ENCODE data around the gene SRPK1. TPM values are rescaled to one million over a fixed set of nuclear protein-coding genes. Genes with fewer than 3 reads are reported as not detected.

The SRPK1 gene
- total RNA-seq, 2 donors from 2014 or later: 19.7 to 24.2 TPM

DNA sequence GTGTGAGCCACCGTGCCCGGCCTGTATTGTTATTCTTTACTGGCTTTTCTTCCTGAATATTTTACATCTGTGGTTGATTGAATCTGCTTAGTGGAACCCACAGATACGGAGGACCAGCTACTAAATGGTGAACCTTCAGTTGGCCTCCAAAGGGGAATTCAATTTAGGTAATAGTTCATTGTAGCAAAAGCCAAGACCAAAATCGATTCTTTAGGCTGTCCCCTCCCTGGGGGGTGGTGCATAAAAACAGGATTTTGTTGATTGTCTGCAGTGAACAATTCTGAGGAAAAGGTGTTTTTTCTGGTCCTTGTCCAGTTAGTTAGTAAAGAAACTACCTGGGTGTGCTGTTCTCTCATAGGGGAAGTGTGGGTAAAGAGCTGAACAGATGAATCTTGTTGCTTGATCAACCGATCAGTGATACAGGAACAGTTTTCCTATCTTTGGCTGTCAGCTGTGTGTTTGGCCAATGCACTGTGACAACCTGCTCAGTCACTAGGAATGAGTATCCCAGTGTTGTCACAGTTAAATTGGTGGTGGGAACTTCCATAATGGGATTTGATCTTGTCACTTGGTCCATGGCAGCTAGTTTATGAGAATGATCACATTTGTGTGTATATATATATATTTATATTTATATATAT, 96.2 kb downstream of the SRPK1 start:
- DNase-seq (ENCODE audit: low spot score): no peak
- TF ChIP-seq, protein P1, sequence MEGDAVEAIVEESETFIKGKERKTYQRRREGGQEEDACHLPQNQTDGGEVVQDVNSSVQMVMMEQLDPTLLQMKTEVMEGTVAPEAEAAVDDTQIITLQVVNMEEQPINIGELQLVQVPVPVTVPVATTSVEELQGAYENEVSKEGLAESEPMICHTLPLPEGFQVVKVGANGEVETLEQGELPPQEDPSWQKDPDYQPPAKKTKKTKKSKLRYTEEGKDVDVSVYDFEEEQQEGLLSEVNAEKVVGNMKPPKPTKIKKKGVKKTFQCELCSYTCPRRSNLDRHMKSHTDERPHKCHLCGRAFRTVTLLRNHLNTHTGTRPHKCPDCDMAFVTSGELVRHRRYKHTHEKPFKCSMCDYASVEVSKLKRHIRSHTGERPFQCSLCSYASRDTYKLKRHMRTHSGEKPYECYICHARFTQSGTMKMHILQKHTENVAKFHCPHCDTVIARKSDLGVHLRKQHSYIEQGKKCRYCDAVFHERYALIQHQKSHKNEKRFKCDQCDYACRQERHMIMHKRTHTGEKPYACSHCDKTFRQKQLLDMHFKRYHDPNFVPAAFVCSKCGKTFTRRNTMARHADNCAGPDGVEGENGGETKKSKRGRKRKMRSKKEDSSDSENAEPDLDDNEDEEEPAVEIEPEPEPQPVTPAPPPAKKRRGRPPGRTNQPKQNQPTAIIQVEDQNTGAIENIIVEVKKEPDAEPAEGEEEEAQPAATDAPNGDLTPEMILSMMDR (IDR thresholded peaks at IDR 0.05): no peak
- Histone ChIP-seq H3K4me1 (no peaks in the 10 kb centered on the region), H3K36me3 (no peaks in the 10 kb centered on the region), H3K27ac (no peak overlapping the region), H3K9me3 (no peaks in the 10 kb centered on the region), H3K27me3 (no peaks in the 10 kb centered on the region), H3K4me3 (no peak overlapping the region)

DNA sequence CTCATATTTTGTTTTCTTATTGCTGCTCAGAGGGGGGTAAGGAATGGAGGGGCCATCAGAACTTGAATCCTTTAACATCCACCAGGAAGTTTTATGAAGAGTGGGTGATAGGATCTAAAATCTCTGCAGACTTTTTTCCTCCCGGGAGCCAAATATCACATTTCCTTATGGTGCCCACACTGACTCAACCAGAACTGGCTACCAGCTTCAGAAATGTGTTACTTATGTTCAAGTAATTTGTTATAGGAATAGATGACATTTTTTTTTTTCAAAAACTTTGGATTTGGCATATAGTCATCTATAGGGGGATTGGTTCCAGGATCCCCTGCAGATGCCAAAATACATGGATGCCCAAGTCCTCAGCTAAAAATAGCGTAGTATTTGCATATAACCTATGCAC, 97.3 kb downstream of the SRPK1 start:
- no peaks in the 10 kb centered on the region for H3K36me3 ChIP-seq
- no peaks in the 10 kb centered on the region for H3K9me3 ChIP-seq
- H3K27ac ChIP-seq: no peak overlapping the region
- H3K4me3 ChIP-seq: no peak overlapping the region
- H3K27me3 ChIP-seq: no peaks in the 10 kb centered on the region
- TF ChIP-seq, protein P1 (IDR thresholded peaks at IDR 0.05): no peak
- no peak for DNase-seq (ENCODE audit: low spot score)
- no peaks in the 10 kb centered on the region for H3K4me1 ChIP-seq

DNA sequence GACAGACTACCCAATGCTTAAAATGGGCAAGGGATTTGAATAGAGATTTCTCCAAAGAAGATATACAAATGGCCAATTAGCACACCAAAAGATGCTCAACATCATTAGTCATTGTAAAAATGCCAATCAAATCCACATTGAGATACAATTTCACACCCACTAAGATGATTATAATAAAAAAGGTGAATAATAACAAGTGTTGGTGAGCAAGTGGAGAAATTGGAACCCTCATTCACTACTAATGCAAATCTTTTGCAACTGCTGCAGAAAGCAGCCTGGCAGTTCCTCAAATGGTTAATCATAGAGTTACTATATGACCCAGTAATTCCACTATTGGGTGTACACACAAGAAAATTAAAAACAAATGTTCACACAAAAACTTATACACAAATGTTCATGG, 103.4 kb downstream of the SRPK1 start:
- no peak for DNase-seq (ENCODE audit: low spot score)
- H3K9me3 ChIP-seq: peaks cover 0 to 19% of the 10 kb centered on the region in 2 donors
- H3K36me3 ChIP-seq: no peaks in the 10 kb centered on the region
- no peak overlapping the region for H3K4me3 ChIP-seq
- H3K27ac ChIP-seq: no peak overlapping the region
- TF ChIP-seq, protein P1 (IDR thresholded peaks at IDR 0.05): no peak
- no peaks in the 10 kb centered on the region for H3K27me3 ChIP-seq
- H3K4me1 ChIP-seq: no peaks in the 10 kb centered on the region

DNA sequence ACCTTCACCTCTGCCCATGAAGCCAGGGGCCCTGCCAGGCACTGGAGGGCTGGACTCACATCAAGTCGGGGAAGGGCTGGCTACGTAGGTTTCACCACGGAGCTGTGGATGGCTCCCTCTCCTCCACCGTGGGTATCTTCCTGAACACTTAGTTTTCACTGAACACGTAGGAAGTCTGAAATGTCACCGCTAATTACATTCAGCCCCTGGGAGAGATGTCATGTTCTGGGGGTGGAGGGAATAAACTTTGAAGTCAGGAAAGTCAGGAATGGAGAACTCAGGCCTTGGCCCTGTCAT, 109.3 kb downstream of the SRPK1 start:
- peaks cover 0 to 6% of the 10 kb centered on the region in 2 donors for H3K9me3 ChIP-seq
- no peaks in the 10 kb centered on the region for H3K4me1 ChIP-seq
- no peaks in the 10 kb centered on the region for H3K27me3 ChIP-seq
- DNase-seq (ENCODE audit: low spot score): no peak
- H3K27ac ChIP-seq: no peak overlapping the region
- H3K4me3 ChIP-seq: no peak overlapping the region
- no peaks in the 10 kb centered on the region for H3K36me3 ChIP-seq
- TF ChIP-seq, protein P1 (IDR thresholded peaks at IDR 0.05): no peak

DNA sequence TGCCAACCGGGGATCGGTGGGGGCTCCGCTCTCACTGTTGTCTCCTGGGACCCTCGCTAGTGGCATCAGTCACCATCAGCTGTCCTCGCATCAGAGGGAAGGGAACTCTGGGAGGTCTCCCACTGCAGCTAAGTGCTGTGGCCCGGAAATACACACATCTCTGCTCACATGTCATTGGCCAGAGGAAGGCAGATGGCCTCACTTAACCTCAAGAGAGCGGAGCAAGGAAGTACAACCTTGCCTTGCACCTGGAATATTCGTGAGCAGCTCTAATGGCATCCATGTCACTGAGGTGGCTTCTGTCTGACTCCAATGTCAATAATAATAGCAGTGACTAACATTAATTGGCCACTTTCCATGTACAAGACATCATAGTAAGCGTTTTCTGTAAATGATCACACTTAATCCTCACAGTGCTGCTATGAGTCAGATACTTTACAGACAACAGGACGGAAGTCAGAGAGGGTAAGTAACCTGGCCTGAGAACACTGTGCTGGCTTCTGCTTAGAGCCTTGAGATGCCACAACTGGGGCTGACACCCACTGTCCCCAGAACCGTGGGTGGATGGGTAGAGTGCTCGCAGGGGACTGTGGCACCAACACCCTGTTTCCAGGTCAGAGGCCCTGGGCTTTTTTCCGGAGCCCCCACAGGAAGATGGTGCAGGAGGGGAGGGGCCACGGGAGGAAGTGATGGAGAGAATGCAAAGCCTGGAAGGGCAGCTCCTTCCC, 109.8 kb downstream of the SRPK1 start:
- Histone ChIP-seq H3K4me1 (no peaks in the 10 kb centered on the region), H3K36me3 (no peaks in the 10 kb centered on the region), H3K4me3 (no peak overlapping the region), H3K9me3 (peaks cover 0 to 1% of the 10 kb centered on the region in 2 donors), H3K27me3 (no peaks in the 10 kb centered on the region), H3K27ac (no peak overlapping the region)
- TF ChIP-seq, protein P1 (IDR thresholded peaks at IDR 0.05): no peak
- DNase-seq (ENCODE audit: low spot score): no peak

Measured in right atrium auricular region (tissue), 2 donors.